GM18505 (cell line): ENCODE measurements around the gene TBC1D26.
"Not testable (repeated sequence)": the region's sequence is repeated elsewhere in the genome, so short reads cannot be mapped to it uniquely, and the experiment has no call there.

ENCODE experiments used
- ATAC-seq: cut with Tn5 transposase; IDR thresholded peaks from one replicate; pipeline ENCODE4 v1.9.1; 2021; ENCODE audit not compliant: unreplicated experiment
- POLR2A ChIP-seq: IDR thresholded peaks from 4 replicates; pipeline ENCODE4 v1.6.1; 2011; ENCODE audit warnings: borderline replicate concordance; ENCODE audit not compliant: insufficient read depth, insufficient read length; ENCODE audit errors: extremely low read depth

Gene TBC1D26

DNA sequence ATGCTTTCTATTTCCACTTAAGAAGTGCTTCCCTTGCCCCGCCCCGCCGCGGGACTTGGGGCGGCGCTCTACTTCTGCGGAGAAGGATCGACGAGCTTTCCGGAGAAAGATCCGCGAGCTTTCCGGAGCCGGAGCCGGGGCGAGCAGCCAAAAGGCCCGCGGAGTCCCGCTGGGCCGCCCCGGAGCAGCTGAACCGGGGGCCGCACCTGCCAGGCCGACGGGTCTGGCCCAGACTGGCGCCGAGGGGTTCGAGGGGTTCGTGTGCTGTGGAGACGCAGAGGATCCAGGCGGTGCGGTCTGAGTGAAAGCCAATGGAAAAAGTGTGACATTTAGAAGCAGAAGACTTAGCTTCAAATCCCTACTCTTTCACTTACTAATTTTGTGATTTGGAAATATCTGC is 50.8 kb downstream of the TBC1D26 start:
- no peak for ATAC-seq
- no peak for TF ChIP-seq POLR2A

DNA sequence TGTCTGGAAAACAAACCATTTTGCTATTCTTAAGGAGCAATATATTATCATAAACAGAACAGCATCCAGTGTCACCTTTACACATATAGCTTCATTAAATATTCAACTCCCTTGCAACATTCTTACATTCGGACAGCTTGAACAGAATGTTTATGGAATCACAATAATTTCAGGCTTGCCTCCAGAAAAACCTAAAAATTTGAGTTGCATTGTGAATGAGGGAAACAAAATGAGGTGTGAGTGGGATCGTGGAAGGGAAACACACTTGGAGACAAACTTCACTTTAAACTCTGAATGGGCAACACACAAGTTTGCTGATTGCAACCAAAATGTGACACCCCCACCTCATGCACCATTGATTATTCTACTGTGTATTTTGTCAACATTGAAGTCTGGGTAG is 51.4 kb downstream of the TBC1D26 start:
- ATAC-seq = no peak
- no peak for TF ChIP-seq POLR2A

DNA sequence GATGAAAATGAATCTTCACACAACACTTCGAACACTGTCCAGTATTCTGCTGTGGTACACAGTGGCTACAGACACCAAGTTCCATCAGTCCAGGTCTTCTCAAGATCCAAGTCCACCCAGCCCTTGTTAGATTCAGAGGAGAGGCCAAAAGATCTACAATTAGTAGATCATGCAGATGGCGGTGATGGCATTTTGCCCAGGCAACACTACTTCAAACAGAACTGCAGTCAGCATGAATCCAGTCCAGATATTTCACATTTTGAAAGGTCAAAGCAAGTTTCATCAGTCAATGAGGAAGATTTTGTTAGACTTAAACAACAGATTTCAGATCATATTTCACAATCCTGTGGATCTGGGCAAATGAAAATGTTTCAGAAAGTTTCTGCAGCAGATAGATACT is 52.3 kb downstream of the TBC1D26 start:
- not testable (repeated sequence) for ATAC-seq

DNA sequence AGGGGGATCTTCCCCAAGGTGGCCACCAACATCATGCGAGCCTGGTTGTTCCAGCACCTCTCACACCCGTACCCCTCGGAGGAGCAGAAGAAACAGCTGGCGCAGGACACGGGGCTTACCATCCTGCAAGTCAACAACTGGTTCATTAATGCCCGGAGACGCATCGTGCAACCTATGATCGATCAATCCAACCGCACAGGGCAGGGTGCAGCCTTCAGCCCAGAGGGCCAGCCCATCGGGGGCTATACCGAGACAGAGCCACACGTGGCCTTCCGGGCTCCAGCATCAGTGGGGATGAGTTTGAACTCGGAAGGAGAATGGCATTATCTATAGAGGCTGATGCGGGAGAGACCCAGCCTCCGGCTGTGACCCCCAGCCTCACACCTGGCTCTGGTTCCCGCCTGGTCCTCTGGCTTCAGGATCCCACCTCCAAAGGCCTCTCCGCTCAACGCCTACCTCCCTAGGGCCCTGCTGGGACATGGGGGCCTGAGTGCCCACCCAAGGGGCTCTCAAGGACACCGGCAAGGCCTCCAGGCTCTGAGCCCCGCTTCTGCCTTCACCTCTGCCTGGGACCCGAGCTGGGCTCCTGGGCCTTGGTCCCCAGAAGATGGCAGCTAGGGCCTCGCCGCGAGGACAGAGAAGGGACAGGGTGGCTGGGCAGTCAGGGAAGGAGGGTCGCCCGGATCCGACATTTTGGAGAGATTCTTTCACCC is 55.4 kb downstream of the TBC1D26 start:
- ATAC-seq = not testable (repeated sequence)

DNA sequence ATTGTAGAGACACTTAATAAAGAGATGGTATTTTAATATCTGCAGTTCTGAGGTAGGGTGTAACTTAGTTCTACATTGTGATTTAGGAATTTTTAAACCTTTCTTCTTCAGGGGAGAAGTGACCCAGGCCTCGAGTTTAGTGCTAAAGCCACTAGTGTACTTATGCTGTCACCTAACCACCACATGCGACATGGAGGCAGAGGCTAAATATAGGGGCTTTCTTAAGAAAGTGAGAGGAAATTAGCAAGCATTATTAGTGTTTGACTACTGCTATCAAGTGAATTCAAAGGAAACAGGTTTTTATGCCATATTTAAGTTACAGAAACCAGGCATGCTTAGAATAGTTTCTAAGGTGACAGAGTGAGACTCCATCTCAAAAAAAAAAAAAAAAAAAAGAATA is 56.3 kb downstream of the TBC1D26 start:
- not testable (repeated sequence) for ATAC-seq
